ENCODE data around the gene CACNA1A. TPM values are rescaled to one million over a fixed set of nuclear protein-coding genes. Genes with fewer than 3 reads are reported as not detected.

The CACNA1A gene
- polyA plus RNA-seq, 3 donors, result 0.08 to 0.09 TPM; not detected in 1

DNA sequence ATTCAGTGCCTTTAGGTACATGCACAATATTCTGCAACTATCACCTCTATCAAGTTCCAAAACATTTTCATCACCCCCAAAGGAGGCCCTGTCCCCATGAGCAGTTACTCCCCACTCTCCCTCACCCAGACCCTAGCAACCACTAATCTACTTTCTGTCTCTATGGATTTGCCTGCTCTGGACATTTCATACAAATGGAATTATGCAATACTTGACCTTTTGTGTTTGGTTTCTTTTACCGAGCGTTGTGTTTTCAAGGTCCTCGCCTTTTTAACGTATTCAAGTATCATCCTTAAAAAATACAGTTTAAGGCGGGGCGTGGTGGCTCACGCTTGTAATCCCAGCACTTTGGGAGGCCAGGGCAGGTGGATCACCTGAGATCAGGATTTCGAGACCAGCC, 196.4 kb downstream of the CACNA1A start:
- Mint-ChIP-seq H3K36me3 (no peaks in the 10 kb centered on the region), H3K27me3 (ENCODE audit: low read depth in 3 of 3) (peaks cover 0 to 6% (median 0%) of the 10 kb centered on the region in 3 donors), H3K9me3 (peaks cover 0 to 3% (median 0%) of the 10 kb centered on the region in 7 donors), H3K4me1 (no peaks in the 10 kb centered on the region), H3K27ac (no peak overlapping the region), H3K4me3 (no peak overlapping the region)
- no peak overlapping the region for H3K4me2 ChIP-seq (replicated peaks; ENCODE audit: extremely low read depth, low read length, poor library complexity, severe bottlenecking)
- H4K20me1 ChIP-seq (ENCODE audit: insufficient read depth, low read length), result no peaks in the 10 kb centered on the region
- no peaks in the 10 kb centered on the region for H3K9me3 ChIP-seq (replicated peaks in 1 of 2; ENCODE audit: control insufficient read depth in 1 of 2, insufficient read depth in 1 of 2, low read length in 2 of 2)
- 93% methylated on average over 8 of the region's 8 CpGs for WGBS (ENCODE audit: insufficient coverage)
- TF ChIP-seq, protein P1, sequence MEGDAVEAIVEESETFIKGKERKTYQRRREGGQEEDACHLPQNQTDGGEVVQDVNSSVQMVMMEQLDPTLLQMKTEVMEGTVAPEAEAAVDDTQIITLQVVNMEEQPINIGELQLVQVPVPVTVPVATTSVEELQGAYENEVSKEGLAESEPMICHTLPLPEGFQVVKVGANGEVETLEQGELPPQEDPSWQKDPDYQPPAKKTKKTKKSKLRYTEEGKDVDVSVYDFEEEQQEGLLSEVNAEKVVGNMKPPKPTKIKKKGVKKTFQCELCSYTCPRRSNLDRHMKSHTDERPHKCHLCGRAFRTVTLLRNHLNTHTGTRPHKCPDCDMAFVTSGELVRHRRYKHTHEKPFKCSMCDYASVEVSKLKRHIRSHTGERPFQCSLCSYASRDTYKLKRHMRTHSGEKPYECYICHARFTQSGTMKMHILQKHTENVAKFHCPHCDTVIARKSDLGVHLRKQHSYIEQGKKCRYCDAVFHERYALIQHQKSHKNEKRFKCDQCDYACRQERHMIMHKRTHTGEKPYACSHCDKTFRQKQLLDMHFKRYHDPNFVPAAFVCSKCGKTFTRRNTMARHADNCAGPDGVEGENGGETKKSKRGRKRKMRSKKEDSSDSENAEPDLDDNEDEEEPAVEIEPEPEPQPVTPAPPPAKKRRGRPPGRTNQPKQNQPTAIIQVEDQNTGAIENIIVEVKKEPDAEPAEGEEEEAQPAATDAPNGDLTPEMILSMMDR (IDR thresholded peaks at IDR 0.05), result no peak
- intact Hi-C loops (cut with micrococcal nuclease), result no loop called here
- no peak overlapping the region for H3K27ac ChIP-seq (ENCODE audit: low read depth in 1 of 2, low read length in 2 of 2)
- no peaks in the 10 kb centered on the region for H3K4me1 ChIP-seq (ENCODE audit: control insufficient read depth in 1 of 2, insufficient read depth in 2 of 2, low read length in 2 of 2)
- H3K9ac ChIP-seq (ENCODE audit: insufficient read depth, low read length, poor library complexity, severe bottlenecking), result no peak overlapping the region
- H3K79me2 ChIP-seq (ENCODE audit: insufficient read depth, low read length), result no peaks in the 10 kb centered on the region
- no peak for DNase-seq
- H3K36me3 ChIP-seq (replicated peaks in 1 of 2; ENCODE audit: control insufficient read depth in 1 of 2, insufficient read depth in 2 of 2, low read length in 2 of 2), result no peaks in the 10 kb centered on the region
- H3K27me3 ChIP-seq (ENCODE audit: control insufficient read depth in 2 of 2, insufficient read depth in 2 of 2, low read length in 2 of 2), result no peaks in the 10 kb centered on the region
- H2AFZ ChIP-seq (ENCODE audit: insufficient read depth, low read depth, low read length, poor library complexity, severe bottlenecking), result no peak overlapping the region
- no peak overlapping the region for H3K4me3 ChIP-seq (replicated peaks in 1 of 3; ENCODE audit: low read depth in 2 of 3, low read length in 3 of 3)

DNA sequence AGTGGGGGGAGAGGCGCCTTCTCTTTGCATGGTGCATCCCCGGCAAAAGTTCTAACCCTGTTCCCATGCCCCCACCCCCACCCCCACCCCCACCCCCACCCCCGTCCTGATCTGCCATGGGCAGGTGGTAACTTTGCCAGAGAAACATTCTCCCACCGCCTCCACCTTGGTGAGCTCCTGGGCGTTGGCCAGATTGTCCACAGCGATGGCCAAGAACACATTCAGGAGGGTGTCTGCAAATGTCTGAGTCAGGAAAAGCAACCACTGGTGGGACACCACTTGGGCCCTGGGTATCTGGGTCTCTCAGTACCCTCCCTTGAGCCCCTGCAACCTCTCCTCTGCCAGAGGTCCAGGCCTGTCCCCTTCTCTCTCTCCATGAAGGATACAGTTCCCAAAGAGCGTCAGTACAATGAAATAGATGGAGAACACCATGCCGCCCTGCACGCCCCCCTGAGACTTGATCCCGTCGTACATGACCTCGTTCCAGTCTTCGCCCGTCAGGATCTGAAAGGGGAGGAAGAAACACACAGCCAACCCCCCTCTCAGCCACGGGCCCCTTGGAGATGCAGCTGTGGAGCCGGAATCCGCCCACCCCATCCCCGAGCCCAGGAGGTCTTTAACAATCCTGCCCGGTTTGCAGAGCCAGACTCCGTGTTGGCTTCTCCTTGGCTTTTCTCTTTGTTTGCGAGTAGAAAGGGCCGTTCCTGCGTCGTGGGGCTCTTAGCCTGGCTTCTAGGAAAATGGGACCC, 202.7 kb downstream of the CACNA1A start:
- H4K20me1 ChIP-seq (ENCODE audit: insufficient read depth, low read length), result no peaks in the 10 kb centered on the region
- peaks cover 0 to 3% of the 10 kb centered on the region in 2 donors for H3K36me3 Mint-ChIP-seq
- H3K4me2 ChIP-seq (replicated peaks; ENCODE audit: extremely low read depth, low read length, poor library complexity, severe bottlenecking), result no peak overlapping the region
- no peak overlapping the region for H3K4me3 Mint-ChIP-seq
- intact Hi-C loops (cut with micrococcal nuclease), result no loop called here
- no peak overlapping the region for H2AFZ ChIP-seq (ENCODE audit: insufficient read depth, low read depth, low read length, poor library complexity, severe bottlenecking)
- H3K9me3 Mint-ChIP-seq, result peaks cover 0 to 2% (median 0%) of the 10 kb centered on the region in 7 donors
- no peak for DNase-seq
- H3K9ac ChIP-seq (ENCODE audit: insufficient read depth, low read length, poor library complexity, severe bottlenecking), result no peak overlapping the region
- TF ChIP-seq, protein P1 (IDR thresholded peaks at IDR 0.05), result no peak
- H3K9me3 ChIP-seq (replicated peaks in 1 of 2; ENCODE audit: control insufficient read depth in 1 of 2, insufficient read depth in 1 of 2, low read length in 2 of 2), result no peaks in the 10 kb centered on the region
- peaks cover 0 to 11% of the 10 kb centered on the region in 2 donors for H3K27me3 ChIP-seq (ENCODE audit: control insufficient read depth in 2 of 2, insufficient read depth in 2 of 2, low read length in 2 of 2)
- no peaks in the 10 kb centered on the region for H3K4me1 ChIP-seq (ENCODE audit: control insufficient read depth in 1 of 2, insufficient read depth in 2 of 2, low read length in 2 of 2)
- no peak overlapping the region for H3K4me3 ChIP-seq (replicated peaks in 1 of 3; ENCODE audit: low read depth in 2 of 3, low read length in 3 of 3)
- H3K4me1 Mint-ChIP-seq, result peaks cover 4% of the 10 kb centered on the region
- H3K79me2 ChIP-seq (ENCODE audit: insufficient read depth, low read length), result no peaks in the 10 kb centered on the region
- H3K27ac Mint-ChIP-seq, result no peak overlapping the region
- no peaks in the 10 kb centered on the region for H3K36me3 ChIP-seq (replicated peaks in 1 of 2; ENCODE audit: control insufficient read depth in 1 of 2, insufficient read depth in 2 of 2, low read length in 2 of 2)
- peaks cover 10 to 38% (median 23%) of the 10 kb centered on the region in 3 donors for H3K27me3 Mint-ChIP-seq (ENCODE audit: low read depth in 3 of 3)
- H3K27ac ChIP-seq (ENCODE audit: low read depth in 1 of 2, low read length in 2 of 2), result no peak overlapping the region
- WGBS (ENCODE audit: insufficient coverage), result 84% methylated on average over 12 of the region's 24 CpGs

Data from CD14-positive monocyte (primary cell).